ENCODE measurements around the gene CCDC18.

GRCh38 chr1:93306920-93307319, 126.4 kb downstream of the CCDC18 start:
- TF ChIP-seq CTCF (IDR thresholded peaks at IDR 0.05): no peak
- no peak for TF ChIP-seq POLR2A (IDR thresholded peaks at IDR 0.05)
- TF ChIP-seq POLR2AphosphoS5 (IDR thresholded peaks at IDR 0.05): no peak
- TF ChIP-seq EP300 (IDR thresholded peaks at IDR 0.05): no peak
